Activated gamma-delta T cell (primary cell): ENCODE data around the gene BDH2.

Source experiments
- DNase-seq: peaks from one replicate; lab custom pipeline; 2025; lab: John Stamatoyannopoulos, UW
- total RNA-seq, 2 donors: gene quantifications; one replicate each; lab custom pipeline; 2026; lab: John Stamatoyannopoulos, UW

Gene BDH2
- 28.6 to 32.7 reads per million in 2 donors for total RNA-seq

- no peak for DNase-seq
Measured at GRCh38 chr4:103099691-103100392, at the start of gene BDH2. Gene BDH2, minus strand, starts transcription at chr4:103099834. Its CDS starts 3,580 bp downstream, at chr4:103096254.

- no peak for DNase-seq
Measured at GRCh38 chr4:103144926-103145325, 45.3 kb upstream of the BDH2 start.

DNA sequence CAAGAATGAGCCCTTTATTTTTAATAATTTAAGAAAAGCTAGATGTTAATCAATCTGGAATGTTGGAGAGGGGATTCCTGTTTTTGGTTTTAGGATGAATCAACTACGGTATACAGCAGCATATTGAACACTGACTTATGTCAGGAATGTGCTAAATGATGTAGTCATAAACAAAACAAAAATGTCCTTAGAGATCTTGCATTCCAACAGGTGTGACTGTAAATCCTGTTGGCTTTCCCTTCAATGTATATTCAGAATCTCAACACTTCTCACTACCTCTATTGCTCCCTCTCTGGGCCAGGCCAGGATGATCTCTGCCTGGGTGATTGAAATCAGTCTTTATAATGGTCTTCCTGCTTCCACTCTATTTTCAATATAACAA lies 37.8 kb upstream of the BDH2 start:
- DNase-seq = no peak

DNA sequence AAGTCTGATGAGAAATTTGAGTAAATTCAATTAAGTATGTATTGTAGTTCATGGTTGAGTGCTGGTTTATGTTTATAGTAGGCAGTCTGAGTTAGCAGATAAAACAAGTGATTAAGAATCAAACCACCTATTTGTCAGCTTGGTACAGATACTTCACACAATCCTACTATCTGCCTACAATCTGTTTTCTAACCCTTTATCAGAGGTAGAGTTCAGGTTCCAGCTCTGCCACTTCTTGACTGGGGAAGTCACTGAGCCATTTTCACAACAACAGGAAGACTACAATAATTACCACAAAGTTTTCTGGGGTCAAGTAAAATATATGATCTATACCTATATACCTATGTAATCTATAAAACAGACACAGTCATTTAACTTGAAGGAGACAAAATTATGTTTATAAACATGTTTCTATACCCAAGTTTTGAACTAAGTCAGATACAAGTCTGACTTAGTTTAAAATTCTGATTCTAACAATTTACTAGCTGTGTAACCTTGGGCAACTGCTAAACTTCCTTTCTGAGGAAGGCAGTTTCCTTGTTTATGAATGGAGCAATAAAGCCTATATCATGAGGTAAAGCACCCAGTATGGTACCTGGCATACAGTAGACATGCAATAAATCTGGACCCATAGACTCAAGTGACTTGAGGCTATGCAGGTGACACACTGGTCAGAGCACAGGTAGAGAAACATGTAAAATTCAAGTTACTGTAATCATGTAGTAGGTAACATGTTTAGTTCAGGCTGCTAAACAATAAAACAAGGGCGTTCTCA lies 37.2 kb upstream of the BDH2 start:
- DNase-seq = no peak

DNA sequence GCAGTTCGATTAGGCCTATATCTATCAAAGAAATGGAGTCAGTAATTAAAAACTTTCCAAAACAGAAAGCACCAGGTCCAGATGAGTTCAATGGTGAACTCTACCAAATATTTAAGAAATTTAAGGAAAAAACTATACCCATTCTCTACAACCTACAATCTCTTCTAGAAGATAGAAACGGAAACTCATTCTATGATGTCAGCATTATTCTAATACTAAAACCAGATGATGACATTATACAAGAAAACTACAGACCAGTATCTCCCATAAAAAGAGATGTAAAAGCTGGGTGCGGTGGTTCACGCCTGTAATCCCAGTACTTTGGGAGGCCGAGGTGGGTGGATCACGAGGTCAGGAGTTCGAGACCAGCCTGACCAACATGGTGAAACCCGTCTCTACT lies 29.5 kb upstream of the BDH2 start:
- no peak for DNase-seq

GRCh38 chr4:103126126-103126525 lies 26.5 kb upstream of the BDH2 start:
- no peak for DNase-seq

GRCh38 chr4:103123114-103123513 lies 23.5 kb upstream of the BDH2 start:
- no peak for DNase-seq

DNA sequence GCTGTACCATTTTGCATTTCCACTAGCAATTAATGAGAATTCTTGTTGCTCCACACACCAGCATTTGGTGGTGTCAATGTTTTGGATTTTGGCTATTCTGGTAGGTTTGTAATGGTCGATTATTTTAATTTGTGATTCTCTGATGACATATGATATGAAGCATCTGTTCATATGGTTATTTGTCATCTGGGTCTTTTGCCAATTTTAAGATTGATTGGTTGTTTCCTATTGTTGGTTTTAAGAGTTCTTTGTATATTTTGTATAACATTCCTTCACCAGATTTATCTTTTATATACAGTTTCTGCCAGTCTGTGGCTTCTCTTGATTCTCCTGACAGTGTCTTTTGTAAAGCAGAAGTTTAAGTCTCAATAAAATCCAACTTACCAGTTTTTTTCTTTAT lies 18.5 kb upstream of the BDH2 start:
- DNase-seq = no peak

DNA sequence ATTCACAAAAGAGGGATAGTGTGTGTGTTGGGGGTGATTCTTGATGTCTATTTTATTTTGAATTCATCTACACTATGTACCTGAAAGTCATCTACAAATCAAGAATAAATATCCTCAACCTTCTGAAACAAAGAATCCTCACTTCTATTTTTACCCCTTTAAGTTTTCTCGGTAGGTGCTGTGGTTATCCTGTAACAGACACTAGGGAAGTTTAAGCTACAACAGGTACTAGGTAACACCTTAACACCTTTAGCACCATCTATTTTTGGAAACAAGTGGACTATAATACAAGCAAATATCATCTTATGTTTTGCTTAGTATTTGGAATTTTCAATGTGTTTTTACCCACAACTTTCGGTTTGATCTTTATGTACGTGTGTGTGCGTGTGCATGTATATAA lies 12.0 kb upstream of the BDH2 start:
- no peak for DNase-seq

DNA sequence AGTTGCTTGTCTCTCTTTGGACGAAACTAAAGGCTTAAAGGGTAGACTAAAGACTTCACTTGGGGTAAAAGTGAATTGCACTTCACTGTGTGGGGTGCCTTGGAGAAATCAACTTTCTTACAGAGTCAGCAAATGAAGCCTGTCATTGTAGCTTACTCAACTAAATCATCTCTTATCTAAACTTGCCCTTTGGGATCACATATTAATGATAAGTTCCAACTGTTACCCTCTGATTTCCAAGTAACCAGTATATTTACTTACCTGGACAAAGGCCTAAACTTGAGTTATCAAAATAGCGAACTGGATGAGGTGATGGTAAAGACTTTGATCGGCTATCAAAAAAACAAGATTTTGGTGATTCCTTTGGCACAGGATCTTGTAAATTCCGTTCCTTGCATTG lies 8.9 kb upstream of the BDH2 start:
- no peak for DNase-seq

DNA sequence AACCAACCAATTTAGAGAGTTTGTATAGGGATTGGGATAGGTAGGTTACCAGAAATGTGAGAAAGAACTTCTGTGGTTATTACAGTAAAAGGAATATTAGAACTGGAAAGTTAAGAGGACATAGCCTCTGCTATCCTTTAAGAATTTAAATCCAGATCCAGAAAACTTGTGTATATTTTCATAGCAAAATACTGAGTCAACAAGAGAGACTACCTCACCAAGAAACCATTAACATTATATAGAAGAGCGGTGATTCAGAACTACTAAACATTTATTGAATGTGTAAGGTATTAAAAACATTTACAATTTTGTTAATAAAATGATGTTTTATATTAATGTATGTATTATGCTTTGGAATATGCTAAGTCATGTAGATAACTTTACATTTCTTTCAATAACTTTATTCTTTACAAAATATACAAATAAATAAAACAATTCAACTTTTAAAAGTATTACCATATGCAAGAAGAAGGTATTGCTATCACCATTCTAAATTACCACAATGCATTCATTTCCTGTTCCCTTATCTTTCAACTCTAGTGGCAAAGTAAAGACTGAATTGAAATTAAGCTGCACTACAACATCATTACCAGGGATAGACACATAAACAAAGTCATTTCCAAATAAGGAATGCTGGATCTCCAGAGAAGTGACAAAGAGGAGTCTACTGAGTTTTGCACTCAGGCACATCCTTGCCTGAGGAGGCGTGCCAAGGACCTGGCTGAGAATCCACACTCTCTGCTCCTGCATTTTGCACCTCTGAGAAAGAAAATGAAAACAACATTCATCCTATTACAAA lies 6.1 kb upstream of the BDH2 start:
- DNase-seq = no peak

DNA sequence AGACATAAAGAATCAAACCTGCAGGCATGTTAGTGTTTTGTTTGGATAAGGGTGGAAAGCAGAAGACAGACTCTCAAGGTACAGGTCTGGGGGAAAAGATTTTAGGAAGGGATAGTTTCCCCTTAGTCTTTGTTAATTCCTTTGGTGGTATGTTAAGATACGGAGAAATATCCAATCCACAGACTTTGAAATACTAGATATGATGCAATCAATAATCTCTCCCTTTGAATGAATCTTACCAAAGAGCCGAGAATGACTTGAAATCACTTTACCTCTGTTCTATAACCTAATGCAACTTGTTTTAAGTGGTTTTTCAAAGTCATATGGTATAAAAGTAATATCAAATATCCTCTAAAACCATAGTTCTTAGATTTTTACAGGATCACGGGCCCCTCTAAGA lies 5.3 kb upstream of the BDH2 start:
- DNase-seq = no peak

DNA sequence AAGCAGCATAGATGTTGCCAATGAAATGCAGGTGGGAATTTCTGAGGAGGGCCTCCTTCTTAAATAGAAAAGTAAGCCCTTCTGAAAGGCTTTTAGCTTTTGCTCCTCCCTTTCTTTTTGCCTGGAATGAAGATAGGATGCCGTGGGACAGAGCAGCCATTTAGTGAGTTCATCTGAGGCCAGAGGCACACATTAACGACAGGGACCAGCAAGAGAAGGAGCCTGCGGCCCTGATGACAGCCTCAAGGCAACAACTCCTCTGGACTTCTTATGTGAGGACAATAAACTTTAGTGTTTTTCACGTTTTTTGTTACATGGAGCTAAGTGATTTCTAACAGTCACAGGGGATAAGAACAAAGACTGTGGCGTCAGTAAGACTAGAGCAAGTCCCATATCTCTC lies 1.1 kb upstream of the BDH2 start:
- DNase-seq = no peak

DNA sequence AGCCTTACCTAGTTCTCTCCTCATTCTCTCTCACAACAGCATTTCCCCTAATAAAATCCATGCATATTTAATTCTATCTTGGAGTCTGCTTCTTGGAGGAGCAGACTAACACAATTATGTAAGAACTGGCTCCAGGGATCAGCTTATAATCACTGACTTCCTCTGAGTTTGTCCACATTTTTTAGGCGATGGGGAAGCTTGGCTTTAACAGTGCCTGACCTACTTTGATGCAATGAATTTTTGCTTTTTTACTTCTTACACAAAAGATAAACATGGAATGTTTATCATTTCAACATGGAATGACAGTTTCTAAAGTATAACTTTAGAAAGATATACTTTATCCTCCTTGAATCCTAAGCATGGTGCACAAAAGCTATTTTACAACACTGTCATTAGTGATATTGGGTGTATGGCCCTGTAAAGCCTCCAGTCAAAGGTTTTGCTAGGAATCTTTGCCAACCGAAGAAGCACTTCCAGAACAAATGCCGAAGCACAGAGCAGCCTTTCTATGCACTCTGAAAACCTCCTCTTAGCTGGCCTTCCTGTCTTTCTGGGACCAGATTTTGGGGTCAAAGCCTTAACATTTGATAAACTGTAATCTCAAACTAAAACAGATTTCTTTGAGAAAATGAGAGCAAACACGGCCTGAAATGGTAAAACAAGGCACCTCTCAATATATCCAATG lies 736 bp downstream of the BDH2 start:
- DNase-seq = no peak

GRCh38 chr4:103098341-103098740 lies 1.3 kb downstream of the BDH2 start:
- DNase-seq = no peak

DNA sequence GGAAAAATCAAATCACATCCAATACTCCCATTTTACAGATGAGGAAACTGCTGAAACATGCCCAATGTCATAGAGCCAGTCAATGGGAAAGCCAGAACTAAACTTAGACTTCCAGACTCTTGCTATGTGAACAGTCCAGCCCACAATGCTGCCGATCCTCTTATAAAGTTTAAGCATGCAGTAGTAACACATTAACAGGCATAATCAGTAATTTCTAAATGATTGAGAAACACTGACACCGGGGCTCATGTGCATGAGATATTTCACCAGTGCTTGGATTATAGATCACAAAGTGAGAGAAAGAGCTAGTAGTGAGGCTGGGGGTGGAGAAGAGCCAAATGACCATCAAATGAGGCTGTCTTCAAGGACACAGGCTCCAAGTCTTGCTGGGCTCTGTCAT lies 2.5 kb downstream of the BDH2 start:
- DNase-seq = no peak

- DNase-seq = no peak
Measured at GRCh38 chr4:103095080-103095479, 4.6 kb downstream of the BDH2 start.

DNA sequence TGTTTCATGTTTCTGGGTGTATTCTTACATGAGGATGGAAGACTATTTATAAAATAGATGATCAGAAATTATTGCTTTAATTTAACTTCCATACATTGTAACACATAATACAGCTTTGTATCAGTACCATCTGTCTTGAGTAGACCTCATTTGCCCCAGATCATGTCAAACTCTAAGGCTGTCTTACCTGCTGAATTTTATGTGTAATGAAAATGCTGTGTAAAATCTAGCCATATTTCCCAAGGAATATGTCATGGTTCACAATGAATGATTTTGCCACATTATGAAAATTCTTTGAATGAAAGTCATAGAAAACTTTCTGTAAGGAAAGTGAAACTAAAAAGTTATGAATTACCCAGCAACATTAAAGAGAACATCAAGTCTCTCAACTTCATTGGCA lies 7.4 kb downstream of the BDH2 start:
- no peak for DNase-seq

DNA sequence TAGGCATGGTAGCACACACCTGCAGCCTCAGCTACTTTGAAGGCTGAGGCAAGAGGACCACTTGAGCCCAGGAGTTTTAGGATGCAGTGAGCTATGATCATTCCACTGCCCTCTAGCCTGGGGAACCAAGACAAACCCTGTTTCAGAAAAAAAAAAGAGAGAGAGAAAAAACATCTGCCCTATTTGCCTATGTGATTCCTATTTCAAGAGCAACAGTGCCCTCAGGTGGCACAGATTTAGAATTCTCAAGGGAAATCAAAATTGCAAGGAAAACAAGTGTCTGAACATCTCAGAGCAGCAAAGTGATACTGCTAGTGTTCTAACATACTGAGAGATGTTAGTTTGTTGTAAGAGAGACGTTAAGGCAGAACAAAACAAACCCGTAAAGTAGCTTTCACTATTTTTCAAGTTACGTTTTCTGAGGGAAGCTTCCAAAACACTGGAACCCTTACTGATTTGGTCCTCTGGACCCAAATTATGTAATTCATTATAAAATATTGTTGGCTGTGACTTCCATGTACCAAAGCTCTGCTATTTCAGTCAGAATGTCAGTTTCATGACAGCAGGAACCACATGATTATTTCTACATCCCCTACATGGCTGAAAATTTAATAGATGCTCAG lies 7.9 kb downstream of the BDH2 start:
- DNase-seq = no peak

DNA sequence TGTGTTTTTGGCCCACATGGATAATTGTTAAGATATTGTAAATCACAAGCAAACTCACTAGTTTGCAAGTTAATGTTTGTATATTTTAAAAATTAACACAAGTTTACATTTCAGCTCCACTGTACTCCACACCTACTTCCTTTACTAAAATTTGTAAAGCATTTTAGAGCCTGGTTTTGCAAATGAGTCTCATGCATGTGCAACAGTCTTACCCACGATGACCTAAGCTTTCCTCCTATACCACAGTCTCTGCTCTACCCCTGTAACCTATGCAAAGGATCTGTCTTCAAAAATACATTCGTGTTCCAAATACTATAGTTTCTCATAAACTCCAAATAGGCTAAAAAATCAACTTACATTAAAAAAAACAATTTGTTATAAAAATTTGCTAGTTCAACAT lies 10.2 kb downstream of the BDH2 start:
- no peak for DNase-seq

DNA sequence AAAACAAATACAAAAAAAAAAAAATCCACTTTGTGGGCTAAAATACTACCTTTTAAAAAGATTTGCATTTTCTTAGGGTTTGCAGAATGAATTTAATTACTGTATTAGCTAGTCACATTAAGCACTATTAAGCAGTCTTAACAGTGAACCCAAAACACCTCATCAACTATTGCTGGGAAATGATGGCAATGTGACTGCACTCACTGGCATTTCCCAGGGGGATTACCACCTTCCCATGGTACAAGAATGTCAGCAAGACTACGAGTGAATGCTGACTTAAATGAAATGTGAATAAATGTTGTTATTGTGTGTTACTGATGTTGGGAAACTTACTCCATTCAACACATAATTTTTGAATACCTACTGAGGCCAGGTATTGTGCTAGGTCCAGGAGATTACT lies 13.1 kb downstream of the BDH2 start:
- DNase-seq = no peak
